HG03095 (cell line): ENCODE measurements around the gene LIMCH1.

Experiments used
- ATAC-seq: cut with Tn5 transposase; IDR thresholded peaks from one replicate; pipeline ENCODE4 v1.9.1; 2021; ENCODE audit warnings: moderate library complexity; ENCODE audit not compliant: unreplicated experiment

LIMCH1 gene

GRCh38 chr4:41559940-41560516 lies 22.1 kb downstream of the LIMCH1 start:
- no peak for ATAC-seq

GRCh38 chr4:41561244-41561643 lies 23.3 kb downstream of the LIMCH1 start:
- ATAC-seq = no peak

GRCh38 chr4:41567186-41567585 lies 29.2 kb downstream of the LIMCH1 start:
- no peak for ATAC-seq

- ATAC-seq = no peak
Measured at GRCh38 chr4:41568363-41568762, 30.4 kb downstream of the LIMCH1 start.

GRCh38 chr4:41569961-41570360 lies 32.0 kb downstream of the LIMCH1 start:
- no peak for ATAC-seq

- no peak for ATAC-seq
Measured at GRCh38 chr4:41571422-41571821, 33.5 kb downstream of the LIMCH1 start.

- ATAC-seq = no peak
Measured at GRCh38 chr4:41572516-41572915, 34.6 kb downstream of the LIMCH1 start.

- no peak for ATAC-seq
Measured at GRCh38 chr4:41572956-41573355, 35.0 kb downstream of the LIMCH1 start.

- no peak for ATAC-seq
Measured at GRCh38 chr4:41573502-41574001, 35.6 kb downstream of the LIMCH1 start.

GRCh38 chr4:41575207-41575606 lies 37.2 kb downstream of the LIMCH1 start:
- no peak for ATAC-seq

- ATAC-seq = no peak
Measured at GRCh38 chr4:41575665-41576064, 37.7 kb downstream of the LIMCH1 start.

GRCh38 chr4:41579043-41579442 lies 41.1 kb downstream of the LIMCH1 start:
- no peak for ATAC-seq

GRCh38 chr4:41579526-41579925 lies 41.6 kb downstream of the LIMCH1 start:
- ATAC-seq = no peak

GRCh38 chr4:41580007-41580406 lies 42.0 kb downstream of the LIMCH1 start:
- ATAC-seq = no peak

GRCh38 chr4:41586675-41587225 lies 48.8 kb downstream of the LIMCH1 start:
- no peak for ATAC-seq

- ATAC-seq = no peak
Measured at GRCh38 chr4:41587286-41587685, 49.3 kb downstream of the LIMCH1 start.

- no peak for ATAC-seq
Measured at GRCh38 chr4:41590591-41590990, 52.6 kb downstream of the LIMCH1 start.

GRCh38 chr4:41594432-41594831 lies 56.5 kb downstream of the LIMCH1 start:
- no peak for ATAC-seq

- ATAC-seq = no peak
Measured at GRCh38 chr4:41597494-41597893, 59.5 kb downstream of the LIMCH1 start.

GRCh38 chr4:41598580-41598979 lies 60.6 kb downstream of the LIMCH1 start:
- no peak for ATAC-seq

GRCh38 chr4:41599192-41599786 lies 61.3 kb downstream of the LIMCH1 start:
- no peak for ATAC-seq

- no peak for ATAC-seq
Measured at GRCh38 chr4:41600243-41600912, 62.4 kb downstream of the LIMCH1 start.
